Dermis lymphatic vessel endothelial cell (primary cell): ENCODE measurements around the gene DCD. TPM values are rescaled to one million over a fixed set of nuclear protein-coding genes. Genes with fewer than 3 reads are reported as not detected.

Source experiments
- total RNA-seq: library from RNA; depleted of rRNA; stranded (reverse); fragments of >200 nt; gene quantifications from 2 replicates; pipeline ENCODE4 v1.2.1, GENCODE V29; 2014

Gene DCD, protein sequence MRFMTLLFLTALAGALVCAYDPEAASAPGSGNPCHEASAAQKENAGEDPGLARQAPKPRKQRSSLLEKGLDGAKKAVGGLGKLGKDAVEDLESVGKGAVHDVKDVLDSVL
- not detected in 2 replicates for total RNA-seq

DNA sequence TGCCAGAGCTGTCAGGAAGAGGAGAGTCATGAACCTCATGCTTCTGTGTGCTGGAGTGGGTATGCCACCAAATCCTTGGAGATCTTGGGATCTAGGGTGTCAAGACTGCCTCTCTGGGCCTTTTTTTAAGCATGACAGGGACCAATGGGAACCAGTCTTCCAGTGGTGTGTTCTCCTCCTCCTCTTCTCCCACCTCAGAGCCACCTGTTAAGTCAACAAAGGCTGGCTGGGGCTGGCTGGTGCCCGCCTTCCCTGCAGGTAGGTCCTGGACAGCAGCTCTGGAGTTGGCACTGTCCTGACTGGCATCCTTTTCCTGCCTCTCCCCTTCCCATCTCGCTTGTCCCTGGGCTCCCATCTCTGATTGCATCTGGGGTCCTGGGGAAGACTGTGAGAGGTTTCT is at the start of gene DCD:
Gene DCD, minus strand, starts transcription at position 101 of the 400 bp plus-strand sequence. Its CDS starts 62 bp downstream, at position 39.

DNA sequence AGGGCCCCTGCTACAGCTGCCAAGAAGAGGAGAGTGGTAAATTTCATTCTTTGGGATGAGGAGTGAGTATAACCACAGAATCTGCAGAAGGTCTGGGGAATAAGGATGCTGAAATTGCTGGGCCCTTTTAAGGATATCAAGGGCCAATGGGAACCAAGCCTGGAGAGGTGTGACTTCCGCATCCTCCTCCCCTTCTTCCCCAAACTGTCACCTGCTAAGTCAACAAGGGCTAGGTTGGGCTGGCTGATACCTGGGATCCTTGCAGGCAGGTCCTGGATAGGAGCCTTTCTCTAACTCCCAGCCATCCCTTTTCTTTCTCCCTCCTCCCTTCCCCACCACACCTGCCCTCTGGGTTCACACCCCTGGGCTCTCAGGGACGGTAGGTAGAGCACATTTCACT is 13.4 kb downstream of the DCD start, which contains the start of gene LACRT:
Gene LACRT, minus strand, starts transcription at position 101 of the 400 bp plus-strand sequence. Its CDS starts 54 bp downstream, at position 47.

Other genes starting within 250 kb of the DCD start
- 255 and 294 TPM in 2 replicates for gene ITGA5, start 229.1 kb downstream of the DCD start, total RNA-seq
- gene GTSF1, start 174.8 kb downstream of the DCD start, total RNA-seq = not detected in 2 replicates
- gene NCKAP1L, start 150.6 kb downstream of the DCD start, total RNA-seq = not detected in 2 replicates
- gene PDE1B, start 98.8 kb downstream of the DCD start, total RNA-seq = under 0.01 TPM in 1 of 2 replicates, not detected in the other
- not detected in 2 replicates for gene PPP1R1A, start 59.7 kb downstream of the DCD start, total RNA-seq
- gene LACRT, start 13.5 kb downstream of the DCD start, total RNA-seq = not detected in 2 replicates
- not detected in 2 replicates for gene MUCL1, start 206.2 kb upstream of the DCD start, total RNA-seq